Activated naive CD8-positive, alpha-beta T cell treated with anti-CD3 and anti-CD28 coated beads, Interleukin-2, amount 50 U/mL, for 24 hours (primary cell): ENCODE data around the gene CASP5.
"Not testable (repeated sequence)": the region's sequence is repeated elsewhere in the genome, so short reads cannot be mapped to it uniquely, and the experiment has no call there.

Experiments used
- ATAC-seq: fragments of 150-1000 bp; cut with Tn5 transposase; one replicate; pipeline ENCODE4 v1.10.0; 2021
- DNase-seq: peaks from one replicate; pipeline ENCODE4 v3.0.0; 2021
- H3K27ac Mint-ChIP-seq: one replicate; pipeline ENCODE4 v1.8.0; 2021; ENCODE audit warnings: mild to moderate bottlenecking, mixed read lengths
- H3K27me3 Mint-ChIP-seq: one replicate; pipeline ENCODE4 v1.8.0; 2021; ENCODE audit warnings: mixed read lengths
- H3K36me3 Mint-ChIP-seq: one replicate; pipeline ENCODE4 v1.8.0; 2021; ENCODE audit warnings: low read depth, mixed read lengths
- H3K4me1 Mint-ChIP-seq: one replicate; pipeline ENCODE4 v1.8.0; 2021; ENCODE audit warnings: mixed read lengths
- H3K4me3 Mint-ChIP-seq: one replicate; pipeline ENCODE4 v1.8.0; 2021; ENCODE audit warnings: mild to moderate bottlenecking, moderate library complexity, mixed read lengths
- H3K9me3 Mint-ChIP-seq: one replicate; pipeline ENCODE4 v1.8.0; 2021; ENCODE audit warnings: mixed read lengths

Gene CASP5

DNA sequence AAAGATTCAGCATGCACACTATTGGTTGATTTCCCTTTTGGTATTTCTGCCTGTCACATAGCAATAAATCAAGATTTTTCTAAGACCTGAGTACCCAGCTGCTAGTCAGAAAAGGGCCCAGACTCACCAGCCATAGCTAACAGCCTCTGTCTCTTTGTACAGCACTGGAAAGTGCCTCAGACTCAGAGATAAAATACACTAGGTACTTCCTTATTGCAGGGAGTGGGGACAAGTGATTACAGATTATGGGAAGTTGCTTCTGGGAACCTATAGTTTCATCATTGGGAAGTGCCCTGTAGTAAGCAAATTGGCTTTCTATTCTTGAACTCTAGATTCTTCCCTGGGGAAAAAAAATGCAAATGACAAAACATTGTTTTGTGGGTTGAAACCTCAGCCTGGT lies at the start of gene CASP5:
CASP5 (minus strand) TSS at position 166 of the 400 bp plus-strand sequence; CDS start at position 134, 32 bp downstream.
- Mint-ChIP-seq H3K27ac (no peak within 1 kb of the TSS), H3K4me1 (peaks cover 16% of the 10 kb centered on the region), H3K36me3 (peaks cover 14% of the 10 kb centered on the region), H3K4me3 (no peak within 1 kb of the TSS), H3K9me3 (no peaks in the 10 kb centered on the region), H3K27me3 (no peaks in the 10 kb centered on the region)
- ATAC-seq (no peak), DNase-seq (no peak)

DNA sequence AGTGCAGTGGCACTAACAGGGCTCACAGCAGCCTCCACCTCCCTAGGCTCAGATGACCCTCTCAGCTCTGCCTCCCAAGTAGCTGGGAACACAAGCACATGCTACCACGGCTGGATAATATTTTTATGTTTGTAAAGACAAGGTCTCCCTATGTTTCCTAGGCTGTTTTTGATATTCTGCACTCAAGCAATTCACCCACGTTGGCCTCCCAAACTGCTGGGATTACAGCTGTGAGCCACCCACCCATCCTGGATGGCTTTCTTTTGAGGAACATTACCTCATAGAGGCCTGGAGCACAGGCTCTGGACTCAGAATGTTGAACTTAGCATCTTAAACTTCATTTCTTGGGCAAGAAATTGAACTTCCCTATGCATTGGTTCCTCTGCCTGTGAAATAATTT lies 49.1 kb upstream of the CASP5 start:
- H3K27ac Mint-ChIP-seq, H3K27me3 Mint-ChIP-seq, H3K36me3 Mint-ChIP-seq, DNase-seq, H3K9me3 Mint-ChIP-seq, ATAC-seq, H3K4me3 Mint-ChIP-seq: not testable (repeated sequence)
- peaks cover 15% of the 10 kb centered on the region for H3K4me1 Mint-ChIP-seq

DNA sequence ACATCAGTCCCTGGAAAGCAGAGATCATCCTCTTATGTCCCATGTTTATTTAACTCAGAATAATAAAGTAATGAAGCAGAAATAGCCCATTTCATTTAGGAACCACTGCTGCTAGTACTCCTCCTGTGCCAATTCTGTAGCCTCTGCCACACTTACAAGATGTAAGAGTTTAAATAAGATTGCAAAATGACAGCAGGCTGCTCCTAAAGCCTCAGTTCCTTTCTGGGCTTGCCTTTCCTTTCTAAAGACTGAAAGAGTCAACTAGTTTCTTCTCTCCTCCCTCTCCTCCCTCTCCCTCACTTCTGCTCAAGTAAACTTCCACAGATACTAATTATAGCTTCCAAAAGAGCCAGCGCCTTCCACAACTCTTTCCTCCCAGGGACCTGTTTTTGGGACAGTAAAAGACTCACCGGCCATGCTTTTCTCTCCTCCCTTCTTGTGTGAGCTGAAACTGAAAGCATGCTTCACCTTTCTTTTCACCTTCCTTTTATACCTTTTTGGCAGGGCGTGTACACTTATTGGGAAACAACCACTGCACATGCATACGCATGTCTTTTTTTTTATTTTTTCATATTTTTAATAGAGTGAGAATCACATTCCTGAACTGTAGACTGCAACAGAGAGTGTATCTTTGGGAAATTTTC lies 48.2 kb upstream of the CASP5 start:
- ATAC-seq: no peak
- Mint-ChIP-seq H3K36me3 (no peaks in the 10 kb centered on the region), H3K9me3 (no peaks in the 10 kb centered on the region), H3K4me1 (peaks cover 13% of the 10 kb centered on the region), H3K4me3 (peak overlapping the region; percentile 24), H3K27ac (peak overlapping the region; percentile 9), H3K27me3 (no peaks in the 10 kb centered on the region)
- DNase-seq: no peak

DNA sequence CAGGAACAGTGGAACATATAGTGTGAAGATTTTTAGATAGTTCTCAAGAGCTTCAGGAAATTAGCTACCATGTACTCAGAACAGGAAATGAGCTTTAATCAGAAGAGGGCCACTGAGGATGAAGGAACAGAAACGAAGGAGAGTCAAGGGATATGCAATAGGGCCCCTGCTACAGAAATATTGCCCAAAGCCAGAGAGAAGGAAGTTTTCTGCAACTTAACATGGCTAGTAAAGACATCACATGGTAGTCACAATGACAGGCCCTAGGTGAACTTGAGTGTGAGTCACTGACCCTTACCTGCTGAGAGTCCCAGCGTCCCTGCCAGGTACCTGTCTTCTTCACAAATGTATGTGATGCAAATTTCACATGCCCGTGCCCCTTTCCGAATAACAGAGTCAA lies 47.3 kb upstream of the CASP5 start:
- Mint-ChIP-seq H3K4me3 (no peak overlapping the region), H3K9me3 (no peaks in the 10 kb centered on the region), H3K27ac (no peak overlapping the region), H3K27me3 (no peaks in the 10 kb centered on the region), H3K36me3 (no peaks in the 10 kb centered on the region), H3K4me1 (peaks cover 13% of the 10 kb centered on the region)
- no peak for ATAC-seq
- no peak for DNase-seq

DNA sequence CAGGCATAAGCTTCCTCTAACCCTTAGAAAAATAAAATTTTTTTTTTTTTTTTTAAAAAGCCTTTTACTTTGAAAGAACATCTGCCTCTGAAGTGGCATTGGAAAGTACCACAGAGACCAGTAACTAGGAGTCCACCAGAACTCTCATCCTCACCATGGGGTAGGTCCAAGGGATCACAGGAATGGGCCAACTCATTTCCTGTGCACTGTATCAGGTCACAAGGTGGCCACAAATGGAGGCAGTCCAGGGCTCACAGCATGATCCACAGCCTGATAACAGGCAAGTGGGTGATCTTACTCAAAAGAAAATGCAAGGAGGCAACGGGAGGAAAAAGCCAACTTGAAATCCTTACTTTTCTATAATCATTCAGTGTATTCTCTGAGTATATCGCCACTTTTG lies 46.8 kb upstream of the CASP5 start:
- DNase-seq, ATAC-seq, H3K27ac Mint-ChIP-seq, H3K4me3 Mint-ChIP-seq, H3K36me3 Mint-ChIP-seq, H3K9me3 Mint-ChIP-seq, H3K27me3 Mint-ChIP-seq: not testable (repeated sequence)
- peaks cover 13% of the 10 kb centered on the region for H3K4me1 Mint-ChIP-seq

DNA sequence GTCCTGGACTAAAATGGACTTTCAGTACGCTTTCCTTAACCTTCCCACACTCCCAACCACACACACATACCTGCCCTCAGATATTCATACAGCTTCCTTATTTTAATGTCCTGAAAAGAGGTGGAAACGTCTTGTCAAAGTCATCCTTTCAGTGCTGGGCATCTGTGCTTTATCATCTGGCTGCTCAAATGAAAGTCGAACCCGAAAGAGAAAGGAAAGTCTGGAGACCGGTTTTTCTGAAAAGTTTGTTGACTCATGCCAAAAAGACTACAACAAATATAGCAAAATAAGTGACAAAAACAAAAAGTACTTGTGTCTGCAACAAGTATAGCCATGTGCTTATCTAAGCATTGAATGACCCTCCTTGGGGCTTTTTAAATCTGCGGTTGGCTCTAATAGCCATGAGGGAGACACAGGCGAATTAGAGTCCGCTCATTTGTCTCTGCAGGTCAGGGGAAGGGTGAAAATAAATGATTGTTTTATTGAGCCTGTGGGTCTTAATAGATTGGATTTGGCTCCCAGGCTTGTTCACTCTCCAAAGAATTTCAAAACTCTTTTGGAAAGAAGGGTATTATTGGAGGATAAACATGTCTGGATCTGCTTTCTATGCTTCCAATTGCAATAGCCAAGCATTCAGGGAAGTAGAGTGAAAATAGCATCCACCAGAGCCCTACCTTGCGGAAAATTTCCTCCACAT lies 40.4 kb upstream of the CASP5 start:
- not testable (repeated sequence) for DNase-seq, H3K36me3 Mint-ChIP-seq, H3K9me3 Mint-ChIP-seq, ATAC-seq, H3K27me3 Mint-ChIP-seq, H3K27ac Mint-ChIP-seq, H3K4me3 Mint-ChIP-seq, H3K4me1 Mint-ChIP-seq

DNA sequence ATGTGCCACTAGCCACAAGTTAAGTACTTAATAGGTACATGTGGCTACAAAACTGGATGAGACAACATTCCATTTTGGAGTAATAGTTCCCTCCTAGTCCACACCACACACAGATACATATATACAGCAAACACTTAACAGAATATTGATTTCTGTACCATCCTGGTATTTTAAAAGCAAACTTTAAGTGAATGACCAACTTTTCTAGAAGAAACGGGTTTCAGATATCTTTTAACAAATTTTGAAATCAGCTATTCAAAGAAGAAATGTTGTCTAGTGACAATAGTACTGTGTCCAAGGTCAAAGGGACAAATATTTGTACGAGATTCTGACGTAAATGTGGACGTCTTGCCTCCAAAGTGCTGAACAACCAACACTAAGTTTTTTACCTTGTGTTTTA lies 34.5 kb upstream of the CASP5 start:
- Mint-ChIP-seq H3K27me3 (peaks cover 2% of the 10 kb centered on the region), H3K4me1 (no peaks in the 10 kb centered on the region), H3K36me3 (no peaks in the 10 kb centered on the region), H3K27ac (no peak overlapping the region), H3K4me3 (no peak overlapping the region), H3K9me3 (no peaks in the 10 kb centered on the region)
- no peak for ATAC-seq
- no peak for DNase-seq

DNA sequence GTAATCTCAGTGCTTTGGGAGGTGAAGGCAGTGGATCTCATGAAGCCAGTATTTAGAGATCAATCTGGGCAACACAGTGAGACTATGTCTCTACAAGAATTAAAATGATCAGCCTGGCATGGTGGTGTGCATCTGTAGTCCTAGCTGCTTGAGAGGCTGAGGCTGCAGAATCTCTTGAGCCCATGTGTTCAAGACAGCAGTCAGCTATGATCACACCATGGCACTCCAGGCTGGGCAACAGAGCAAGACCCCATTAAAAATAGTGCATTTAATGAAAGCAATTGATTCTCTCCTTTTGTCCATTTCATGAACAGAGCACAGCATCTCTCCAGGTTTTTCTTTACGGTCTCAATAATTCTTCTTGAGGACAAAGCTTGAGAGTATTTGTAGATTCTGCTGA lies 33.5 kb upstream of the CASP5 start:
- DNase-seq (no peak), ATAC-seq (no peak)
- Mint-ChIP-seq H3K4me1 (no peaks in the 10 kb centered on the region), H3K9me3 (no peaks in the 10 kb centered on the region), H3K4me3 (no peak overlapping the region), H3K27me3 (peaks cover 2% of the 10 kb centered on the region), H3K27ac (no peak overlapping the region), H3K36me3 (no peaks in the 10 kb centered on the region)

DNA sequence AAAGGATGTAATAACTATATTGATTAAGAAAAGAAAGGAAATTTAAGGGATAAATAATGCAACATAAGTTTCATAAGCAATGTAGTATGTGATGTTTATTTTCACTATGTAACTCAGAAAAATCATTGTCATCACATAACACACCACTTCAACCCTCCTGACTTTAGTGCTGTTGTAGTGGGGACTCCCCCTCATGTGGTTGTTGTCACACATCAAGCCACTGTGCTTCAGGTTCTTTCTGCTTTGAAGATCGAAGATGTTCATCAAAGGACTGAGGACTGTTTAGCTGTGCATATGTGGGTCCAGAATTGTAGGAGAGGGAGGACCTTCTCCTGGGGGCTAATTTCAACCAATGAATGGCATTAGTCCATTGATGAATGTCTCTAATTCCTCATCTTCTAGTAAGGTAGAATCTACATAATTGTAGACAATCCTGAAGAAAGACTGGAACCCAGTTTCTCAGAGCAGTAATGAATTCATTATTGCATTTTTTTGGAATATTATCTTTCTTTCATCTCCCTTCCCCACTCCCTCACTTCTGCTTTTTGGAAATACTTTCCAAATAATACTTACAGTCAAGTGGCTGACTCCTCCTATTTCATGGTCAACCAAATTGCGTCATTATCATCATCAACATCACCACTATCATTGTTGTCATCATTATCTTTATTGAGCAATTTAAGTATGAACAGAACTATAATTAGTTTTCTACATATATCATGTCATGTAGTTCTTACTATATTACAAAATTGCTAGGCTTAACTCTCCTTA lies 31.9 kb upstream of the CASP5 start:
- H3K36me3 Mint-ChIP-seq: no peaks in the 10 kb centered on the region
- H3K4me3 Mint-ChIP-seq: no peak overlapping the region
- H3K27me3 Mint-ChIP-seq: no peaks in the 10 kb centered on the region
- no peak overlapping the region for H3K27ac Mint-ChIP-seq
- no peak for DNase-seq
- peak; percentile 46 for ATAC-seq
- H3K9me3 Mint-ChIP-seq: no peaks in the 10 kb centered on the region
- no peaks in the 10 kb centered on the region for H3K4me1 Mint-ChIP-seq

DNA sequence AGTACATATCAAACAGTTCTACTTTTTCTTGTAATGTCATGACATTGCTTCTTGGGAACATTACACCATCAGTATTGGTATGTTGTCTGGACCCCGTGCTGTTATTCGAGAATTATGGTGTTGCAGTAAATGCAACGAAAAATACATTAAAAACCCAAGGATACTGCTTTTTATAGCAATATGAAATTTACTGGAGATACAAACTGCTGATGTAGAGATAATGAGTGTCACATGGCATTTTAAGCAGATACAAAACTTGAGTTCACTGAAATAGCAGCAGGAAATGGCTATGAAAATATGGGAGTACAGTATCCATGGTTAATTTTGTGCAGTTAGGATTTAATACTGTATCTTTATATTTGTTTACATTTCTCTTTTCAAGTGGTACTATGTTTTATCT lies 29.5 kb upstream of the CASP5 start:
- ATAC-seq (no peak), DNase-seq (no peak)
- no peak overlapping the region for H3K4me3 Mint-ChIP-seq
- no peaks in the 10 kb centered on the region for H3K9me3 Mint-ChIP-seq
- no peak overlapping the region for H3K27ac Mint-ChIP-seq
- no peaks in the 10 kb centered on the region for H3K4me1 Mint-ChIP-seq
- no peaks in the 10 kb centered on the region for H3K27me3 Mint-ChIP-seq
- H3K36me3 Mint-ChIP-seq: no peaks in the 10 kb centered on the region

DNA sequence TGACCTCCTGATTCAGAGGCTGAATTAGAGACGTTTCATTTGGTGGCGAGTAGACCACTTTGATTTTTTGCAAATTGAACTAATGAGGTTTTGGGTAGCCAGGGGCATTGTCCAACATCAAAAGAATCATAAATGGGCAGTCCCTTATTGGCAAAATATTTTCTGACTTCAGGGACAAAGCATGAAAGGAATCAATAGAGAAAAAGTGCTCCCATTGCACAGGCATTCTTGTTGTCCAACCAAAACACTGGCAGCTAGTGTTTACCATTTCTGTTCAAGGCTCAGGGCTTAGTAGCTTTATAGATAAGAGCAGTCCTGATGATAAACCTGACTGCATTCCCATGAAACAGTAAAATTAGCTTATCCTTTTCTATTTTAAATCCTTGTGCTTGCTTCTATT lies 28.6 kb upstream of the CASP5 start:
- ATAC-seq: no peak
- H3K27me3 Mint-ChIP-seq: no peaks in the 10 kb centered on the region
- H3K4me1 Mint-ChIP-seq: peaks cover 9% of the 10 kb centered on the region
- H3K4me3 Mint-ChIP-seq: no peak overlapping the region
- H3K9me3 Mint-ChIP-seq: no peaks in the 10 kb centered on the region
- DNase-seq: no peak
- H3K27ac Mint-ChIP-seq: no peak overlapping the region
- H3K36me3 Mint-ChIP-seq: no peaks in the 10 kb centered on the region

DNA sequence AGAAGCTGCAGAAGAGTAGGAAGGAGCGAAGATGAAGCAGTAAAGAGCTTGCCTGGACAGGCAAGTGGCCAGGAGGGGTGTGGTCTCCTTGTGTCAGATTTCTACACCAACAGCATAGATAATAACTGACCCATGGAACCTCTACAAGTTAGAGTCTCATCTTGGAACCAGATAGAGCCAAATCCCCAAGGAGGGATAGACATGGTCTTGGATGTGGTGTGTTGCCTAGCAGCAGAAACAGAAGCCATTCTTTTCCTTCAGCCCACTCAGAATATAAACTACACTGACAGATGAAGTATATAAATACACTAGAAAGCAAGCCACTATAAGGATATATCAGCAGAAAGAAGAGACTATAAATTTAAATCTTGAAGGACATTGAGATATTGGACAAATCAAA lies 26.5 kb upstream of the CASP5 start:
- H3K27me3 Mint-ChIP-seq: no peaks in the 10 kb centered on the region
- no peak overlapping the region for H3K27ac Mint-ChIP-seq
- no peaks in the 10 kb centered on the region for H3K36me3 Mint-ChIP-seq
- no peaks in the 10 kb centered on the region for H3K9me3 Mint-ChIP-seq
- peaks cover 26% of the 10 kb centered on the region for H3K4me1 Mint-ChIP-seq
- DNase-seq (no peak), ATAC-seq (no peak)
- H3K4me3 Mint-ChIP-seq: no peak overlapping the region

DNA sequence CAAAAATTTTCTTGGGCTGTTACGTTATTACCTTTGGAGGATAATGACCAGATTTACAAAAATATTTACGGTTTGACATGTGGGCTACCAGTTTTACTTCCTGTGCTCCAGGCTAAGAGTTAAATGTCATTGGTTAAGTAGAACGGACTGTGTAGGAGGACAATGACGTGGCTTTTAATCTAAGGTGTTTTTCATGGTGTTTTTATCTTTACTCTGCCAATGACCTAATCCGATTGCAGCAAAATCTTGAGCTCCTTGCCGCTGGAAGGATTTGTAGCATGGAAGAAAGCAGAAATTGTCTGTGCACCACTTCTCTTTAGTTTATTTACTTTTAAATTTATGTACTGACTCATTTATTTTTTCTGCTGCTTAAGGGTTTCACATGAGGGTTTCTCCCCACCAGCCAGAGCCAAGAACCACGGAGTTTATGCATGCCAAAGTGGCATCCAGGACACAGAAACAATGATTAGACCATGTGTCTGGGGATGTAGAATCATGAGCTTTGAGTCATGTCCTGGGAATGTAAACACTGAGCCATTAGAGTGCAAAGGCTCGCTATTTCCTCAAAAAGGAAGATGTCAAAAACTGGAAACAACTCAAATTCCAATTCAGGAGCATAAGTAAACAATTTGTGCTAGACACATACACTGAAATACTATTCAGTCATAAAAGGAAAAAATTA lies 24.1 kb upstream of the CASP5 start:
- no peak for DNase-seq
- Mint-ChIP-seq H3K4me3 (no peak overlapping the region), H3K36me3 (peaks cover 3% of the 10 kb centered on the region), H3K9me3 (no peaks in the 10 kb centered on the region), H3K27me3 (no peaks in the 10 kb centered on the region), H3K4me1 (peaks cover 48% of the 10 kb centered on the region), H3K27ac (no peak overlapping the region)
- no peak for ATAC-seq

DNA sequence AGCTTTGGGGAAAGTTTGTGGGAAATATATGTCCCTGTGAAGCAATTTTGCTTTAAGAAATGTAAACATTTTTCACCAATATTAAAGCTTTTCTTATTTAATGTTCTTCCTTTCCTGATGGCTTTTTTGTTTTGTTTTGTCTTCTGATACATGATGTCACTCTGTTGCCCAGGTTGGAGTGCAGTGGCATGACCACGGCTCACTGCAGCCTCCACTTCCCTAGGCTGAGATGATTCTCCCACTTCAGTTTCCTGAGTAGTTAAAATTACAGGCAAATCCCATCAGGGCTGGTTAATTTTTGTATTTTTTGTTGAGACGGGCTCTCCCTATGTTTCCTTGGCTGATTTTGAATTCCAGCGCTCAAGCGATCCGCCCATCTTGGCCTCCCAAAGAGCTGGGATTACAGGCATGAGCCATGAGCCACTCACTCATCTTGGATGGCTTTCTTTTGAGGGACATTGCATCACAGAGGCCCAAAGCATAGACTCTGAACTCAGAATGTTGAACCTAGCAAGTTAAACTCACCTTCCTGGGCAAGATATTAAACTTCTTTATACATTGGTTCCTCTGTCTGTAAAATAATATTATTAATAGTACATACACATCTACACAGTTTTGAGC lies 22.8 kb upstream of the CASP5 start:
- DNase-seq (no peak), ATAC-seq (no peak)
- Mint-ChIP-seq H3K27ac (peak overlapping the region; percentile 91), H3K36me3 (peaks cover 12% of the 10 kb centered on the region), H3K9me3 (no peaks in the 10 kb centered on the region), H3K4me3 (peak overlapping the region; percentile 87), H3K27me3 (no peaks in the 10 kb centered on the region), H3K4me1 (peaks cover 55% of the 10 kb centered on the region)
